ENCODE data around the gene MAPK8IP3. TPM values are rescaled to one million over a fixed set of nuclear protein-coding genes. Genes with fewer than 3 reads are reported as not detected.
"Not testable (repeated sequence)": the region's sequence is repeated elsewhere in the genome, so short reads cannot be mapped to it uniquely, and the experiment has no call there.

The MAPK8IP3 gene
- total RNA-seq, 1 donor from 2014 or later: 44.9 TPM

DNA sequence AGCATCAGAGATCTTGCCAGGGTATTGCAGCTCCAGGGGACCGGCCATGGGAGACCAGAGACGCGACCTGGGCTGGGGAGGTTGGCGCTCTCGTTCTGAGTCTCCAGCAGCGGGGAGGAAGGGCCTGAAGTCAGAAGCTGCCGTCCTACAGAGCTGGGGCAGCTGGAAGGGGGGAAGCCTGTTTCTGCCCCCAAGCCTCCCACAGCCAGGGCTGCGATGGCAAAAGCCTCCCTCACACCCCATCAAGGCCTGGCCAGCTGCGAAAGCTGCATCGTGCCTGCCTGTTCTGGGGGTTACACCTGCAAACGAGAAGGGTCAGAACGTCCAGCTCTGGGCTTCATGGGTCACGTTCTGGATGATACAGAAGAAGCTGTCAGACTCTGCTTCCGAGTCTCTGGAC is 26.1 kb downstream of the MAPK8IP3 start:
- Histone ChIP-seq H3K4me3 (no peak overlapping the region), H3K27ac (no peak overlapping the region), H3K9me3 (no peaks in the 10 kb centered on the region), H3K4me1 (no peaks in the 10 kb centered on the region), H3K36me3 (peaks cover 0 to 51% of the 10 kb centered on the region in 2 donors), H3K27me3 (no peaks in the 10 kb centered on the region)
- no peak for TF ChIP-seq POLR2A (IDR thresholded peaks at IDR 0.05)
- no peak for TF ChIP-seq POLR2AphosphoS5 (IDR thresholded peaks at IDR 0.05; ENCODE audit: insufficient read depth in 1 of 2, low read depth in 1 of 2)
- TF ChIP-seq, protein P1, sequence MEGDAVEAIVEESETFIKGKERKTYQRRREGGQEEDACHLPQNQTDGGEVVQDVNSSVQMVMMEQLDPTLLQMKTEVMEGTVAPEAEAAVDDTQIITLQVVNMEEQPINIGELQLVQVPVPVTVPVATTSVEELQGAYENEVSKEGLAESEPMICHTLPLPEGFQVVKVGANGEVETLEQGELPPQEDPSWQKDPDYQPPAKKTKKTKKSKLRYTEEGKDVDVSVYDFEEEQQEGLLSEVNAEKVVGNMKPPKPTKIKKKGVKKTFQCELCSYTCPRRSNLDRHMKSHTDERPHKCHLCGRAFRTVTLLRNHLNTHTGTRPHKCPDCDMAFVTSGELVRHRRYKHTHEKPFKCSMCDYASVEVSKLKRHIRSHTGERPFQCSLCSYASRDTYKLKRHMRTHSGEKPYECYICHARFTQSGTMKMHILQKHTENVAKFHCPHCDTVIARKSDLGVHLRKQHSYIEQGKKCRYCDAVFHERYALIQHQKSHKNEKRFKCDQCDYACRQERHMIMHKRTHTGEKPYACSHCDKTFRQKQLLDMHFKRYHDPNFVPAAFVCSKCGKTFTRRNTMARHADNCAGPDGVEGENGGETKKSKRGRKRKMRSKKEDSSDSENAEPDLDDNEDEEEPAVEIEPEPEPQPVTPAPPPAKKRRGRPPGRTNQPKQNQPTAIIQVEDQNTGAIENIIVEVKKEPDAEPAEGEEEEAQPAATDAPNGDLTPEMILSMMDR (IDR thresholded peaks at IDR 0.05): no peak
- intact Hi-C loops (cut with DNase I): no loop called here
- DNase-seq (ENCODE audit: extremely low spot score in 2 of 2): no peak

DNA sequence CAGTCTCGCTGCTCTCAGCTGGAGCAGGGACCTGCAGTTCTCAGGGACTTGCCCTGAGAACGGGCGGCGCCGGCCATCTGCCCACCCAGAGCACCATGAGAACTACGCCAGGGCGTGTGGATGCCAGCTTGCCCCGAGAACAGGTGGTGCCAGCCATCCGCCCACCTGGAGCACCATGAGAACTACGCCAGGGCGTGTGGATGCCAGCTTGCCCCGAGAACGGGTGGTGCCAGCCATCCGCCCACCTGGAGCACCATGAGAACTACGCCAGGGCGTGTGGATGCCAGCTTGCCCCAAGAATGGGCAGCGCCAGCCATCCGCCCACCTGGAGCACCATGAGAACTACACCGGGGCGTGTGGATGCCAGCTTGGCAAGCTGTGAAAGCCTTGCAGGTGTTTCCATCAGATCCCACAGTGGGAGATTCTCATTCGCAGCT is 26.6 kb downstream of the MAPK8IP3 start:
- H3K27me3 ChIP-seq; intact Hi-C loops (cut with DNase I); H3K9me3 ChIP-seq; DNase-seq (ENCODE audit: extremely low spot score in 2 of 2); H3K27ac ChIP-seq; H3K4me3 ChIP-seq; H3K4me1 ChIP-seq: not testable (repeated sequence)
- H3K36me3 ChIP-seq: peaks cover 0 to 51% of the 10 kb centered on the region in 2 donors

DNA sequence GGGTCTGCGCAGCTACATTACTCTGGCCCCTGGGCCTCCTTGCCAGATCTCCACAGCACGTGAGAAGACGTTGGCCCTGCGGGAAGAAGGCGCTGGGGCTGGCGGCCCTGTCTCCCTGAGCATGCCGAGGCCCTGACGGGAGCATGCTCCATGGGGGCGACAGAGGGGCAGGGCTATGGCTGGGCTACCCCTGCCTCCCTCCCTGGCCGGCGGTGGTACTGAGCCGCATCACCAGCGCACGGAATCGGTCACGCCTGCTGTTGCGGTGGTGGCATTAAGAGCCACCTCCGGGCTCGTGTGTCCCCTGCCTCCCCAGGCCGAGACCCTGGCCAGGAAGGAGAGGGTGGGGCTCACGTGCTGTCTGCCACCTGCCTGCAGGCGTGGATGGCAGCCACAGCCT is 28.1 kb downstream of the MAPK8IP3 start:
- Histone ChIP-seq H3K27me3 (no peaks in the 10 kb centered on the region), H3K9me3 (no peaks in the 10 kb centered on the region), H3K4me1 (no peaks in the 10 kb centered on the region), H3K4me3 (no peak overlapping the region), H3K36me3 (peaks cover 0 to 45% of the 10 kb centered on the region in 2 donors), H3K27ac (no peak overlapping the region)
- TF ChIP-seq POLR2A (IDR thresholded peaks at IDR 0.05) (no peak), POLR2AphosphoS5 (IDR thresholded peaks at IDR 0.05; ENCODE audit: insufficient read depth in 1 of 2, low read depth in 1 of 2) (no peak)
- TF ChIP-seq, protein P1 (IDR thresholded peaks at IDR 0.05): no peak
- intact Hi-C loops (cut with DNase I): no loop called here
- no peak for DNase-seq (ENCODE audit: extremely low spot score in 2 of 2)

DNA sequence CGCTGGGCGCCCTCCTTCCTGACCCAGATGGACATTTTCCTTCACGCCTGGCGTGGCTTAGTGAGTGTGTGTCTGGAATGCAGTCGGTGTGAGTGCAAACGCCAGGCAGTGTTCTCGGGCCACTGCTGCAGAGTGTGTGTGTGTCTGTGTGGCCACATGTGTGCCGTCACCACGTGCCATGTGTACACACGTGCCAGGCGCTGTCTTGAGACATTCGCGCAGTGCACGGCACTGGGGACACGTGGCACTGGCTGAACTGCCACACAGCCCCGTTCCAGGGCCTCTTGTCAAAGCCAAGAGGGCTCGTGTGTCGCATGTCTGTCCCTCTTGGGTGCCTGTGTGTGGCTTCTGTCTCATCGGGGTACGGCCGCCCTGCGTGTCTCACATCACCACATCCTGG is 28.8 kb downstream of the MAPK8IP3 start:
- Histone ChIP-seq H3K36me3 (peaks cover 0 to 40% of the 10 kb centered on the region in 2 donors), H3K4me1 (no peaks in the 10 kb centered on the region), H3K4me3 (no peak overlapping the region), H3K27me3 (no peaks in the 10 kb centered on the region), H3K27ac (no peak overlapping the region), H3K9me3 (no peaks in the 10 kb centered on the region)
- intact Hi-C loops (cut with DNase I): no loop called here
- TF ChIP-seq, protein P1 (IDR thresholded peaks at IDR 0.05): no peak
- TF ChIP-seq POLR2A (IDR thresholded peaks at IDR 0.05): no peak
- no peak for TF ChIP-seq POLR2AphosphoS5 (IDR thresholded peaks at IDR 0.05; ENCODE audit: insufficient read depth in 1 of 2, low read depth in 1 of 2)
- DNase-seq (ENCODE audit: extremely low spot score in 2 of 2): no peak

DNA sequence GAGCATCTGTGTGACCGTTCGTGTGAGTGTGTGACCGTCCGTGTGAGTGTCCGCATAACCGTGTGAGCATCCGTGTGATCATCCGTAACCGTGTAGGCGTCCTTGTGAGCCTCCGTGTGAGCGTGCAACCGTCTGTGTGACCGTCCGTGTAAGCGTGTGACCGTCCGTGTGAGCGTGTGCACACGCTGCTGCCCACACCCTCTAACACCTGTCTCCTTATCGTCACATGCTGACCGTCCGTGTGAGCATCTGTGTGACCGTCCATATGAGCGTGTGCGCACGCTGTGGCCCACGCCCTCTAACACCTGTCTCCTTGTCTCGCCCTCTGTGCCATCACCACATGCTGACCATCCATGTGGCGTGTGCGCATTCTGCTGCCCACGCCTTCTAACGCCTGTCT is 34.2 kb downstream of the MAPK8IP3 start:
- Histone ChIP-seq H3K9me3 (no peaks in the 10 kb centered on the region), H3K36me3 (peaks cover 0 to 16% of the 10 kb centered on the region in 2 donors), H3K4me1 (no peaks in the 10 kb centered on the region), H3K27ac (no peak overlapping the region), H3K4me3 (no peak overlapping the region), H3K27me3 (no peaks in the 10 kb centered on the region)
- TF ChIP-seq POLR2A (IDR thresholded peaks at IDR 0.05) (no peak), POLR2AphosphoS5 (IDR thresholded peaks at IDR 0.05; ENCODE audit: insufficient read depth in 1 of 2, low read depth in 1 of 2) (no peak)
- TF ChIP-seq, protein P1 (IDR thresholded peaks at IDR 0.05): no peak
- DNase-seq (ENCODE audit: extremely low spot score in 2 of 2): no peak
- intact Hi-C loops (cut with DNase I): no loop called here
